Dermis microvascular lymphatic vessel endothelial cell (primary cell): Measurements from ENCODE around the gene ACAP1. TPM values are rescaled to one million over a fixed set of nuclear protein-coding genes. Genes with fewer than 3 reads are reported as not detected.

Experiments
- DNase-seq, 2 donors: peaks; one replicate each; pipeline versions ENCODE4 v3.0.0 to v3.0.0-alpha.2; 2010; ENCODE audit warnings: low read depth in 2 of 2
- total RNA-seq: library from RNA; depleted of rRNA; stranded (reverse); fragments of >200 nt; gene quantifications from 2 replicates; pipeline ENCODE4 v1.2.1, GENCODE V29; 2014

ACAP1 gene
- total RNA-seq, 1 donor from 2014 or later: 0.26 TPM

DNA sequence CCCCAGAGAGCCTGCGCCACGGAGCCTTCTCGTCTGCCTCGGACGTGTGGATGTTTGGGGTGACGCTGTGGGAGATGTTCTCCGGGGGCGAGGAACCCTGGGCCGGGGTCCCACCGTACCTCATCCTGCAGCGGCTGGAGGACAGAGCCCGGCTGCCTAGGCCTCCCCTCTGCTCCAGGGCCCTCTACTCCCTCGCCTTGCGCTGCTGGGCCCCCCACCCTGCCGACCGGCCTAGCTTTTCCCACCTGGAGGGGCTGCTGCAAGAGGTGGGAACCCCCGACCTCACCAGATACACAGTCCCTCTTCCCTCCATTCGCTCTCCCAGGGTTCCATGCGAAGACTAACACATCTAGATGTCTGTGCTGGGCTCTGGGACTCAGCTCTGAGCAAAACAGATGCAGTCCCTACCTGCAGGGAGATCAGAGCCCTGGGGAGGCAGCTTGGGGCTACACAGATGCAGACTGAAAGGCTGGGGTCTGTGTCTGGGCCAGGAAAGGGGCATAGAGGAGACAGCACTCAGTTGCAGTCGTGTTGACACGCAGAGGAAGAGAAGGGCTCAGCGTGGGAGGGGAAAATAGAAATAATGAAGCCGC lies 48.3 kb downstream of the ACAP1 start:
- DNase-seq: no peak

GRCh38 chr17:7388856-7389255 lies 52.5 kb downstream of the ACAP1 start:
- no peak for DNase-seq

DNA sequence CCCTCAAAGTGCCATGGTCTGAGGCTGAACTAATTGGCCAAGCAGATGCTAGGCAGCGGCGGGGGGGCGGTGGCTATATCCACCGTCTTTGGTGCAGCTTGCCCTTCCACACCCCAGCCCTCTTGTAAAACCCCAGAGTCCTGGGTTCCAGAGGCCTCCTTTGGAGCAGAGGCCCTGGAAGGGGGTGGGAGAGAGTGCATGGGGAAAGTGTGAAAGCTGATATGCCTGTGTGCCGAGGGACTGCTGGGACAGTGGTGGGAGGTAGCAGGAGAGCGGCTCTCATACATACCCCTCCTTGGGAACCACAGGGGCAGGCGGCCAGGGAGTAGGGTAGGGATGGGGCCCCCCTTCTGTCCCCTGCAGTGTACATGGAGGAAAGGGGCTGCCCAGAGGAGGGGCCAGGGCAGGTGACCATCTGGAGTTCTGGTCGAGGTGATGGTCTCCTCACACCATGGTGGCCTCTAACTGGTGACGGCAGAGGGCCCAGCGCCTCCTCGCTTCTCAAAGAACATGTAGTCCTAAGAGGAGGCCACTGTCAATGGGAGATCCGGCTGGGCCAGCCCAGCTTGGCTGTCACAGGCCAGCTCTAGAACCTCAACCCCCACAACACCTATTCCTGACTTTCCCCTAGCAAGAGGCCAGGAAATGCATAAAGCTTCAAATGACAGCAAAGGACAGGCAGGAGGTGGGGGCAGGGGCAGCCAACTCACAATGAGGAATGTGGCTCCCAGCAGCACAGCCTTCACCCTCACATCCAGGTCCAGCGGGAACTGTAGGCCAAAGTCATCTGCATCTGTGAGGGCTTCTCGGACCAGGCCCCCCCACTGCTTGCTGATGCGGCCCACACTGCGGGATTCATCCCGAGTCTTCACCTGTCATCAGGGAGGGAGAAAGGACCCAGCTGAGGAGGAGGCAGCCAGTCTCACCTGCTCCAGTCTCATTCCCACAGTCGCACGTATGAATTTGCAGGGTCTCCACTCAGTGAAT lies 53.9 kb downstream of the ACAP1 start:
- DNase-seq: no peak

- peak; percentile 40 to 43 for DNase-seq
Observed at GRCh38 chr17:7391307-7391706, 55.0 kb downstream of the ACAP1 start.

GRCh38 chr17:7392696-7393612 lies 56.6 kb downstream of the ACAP1 start:
- no peak for DNase-seq

DNA sequence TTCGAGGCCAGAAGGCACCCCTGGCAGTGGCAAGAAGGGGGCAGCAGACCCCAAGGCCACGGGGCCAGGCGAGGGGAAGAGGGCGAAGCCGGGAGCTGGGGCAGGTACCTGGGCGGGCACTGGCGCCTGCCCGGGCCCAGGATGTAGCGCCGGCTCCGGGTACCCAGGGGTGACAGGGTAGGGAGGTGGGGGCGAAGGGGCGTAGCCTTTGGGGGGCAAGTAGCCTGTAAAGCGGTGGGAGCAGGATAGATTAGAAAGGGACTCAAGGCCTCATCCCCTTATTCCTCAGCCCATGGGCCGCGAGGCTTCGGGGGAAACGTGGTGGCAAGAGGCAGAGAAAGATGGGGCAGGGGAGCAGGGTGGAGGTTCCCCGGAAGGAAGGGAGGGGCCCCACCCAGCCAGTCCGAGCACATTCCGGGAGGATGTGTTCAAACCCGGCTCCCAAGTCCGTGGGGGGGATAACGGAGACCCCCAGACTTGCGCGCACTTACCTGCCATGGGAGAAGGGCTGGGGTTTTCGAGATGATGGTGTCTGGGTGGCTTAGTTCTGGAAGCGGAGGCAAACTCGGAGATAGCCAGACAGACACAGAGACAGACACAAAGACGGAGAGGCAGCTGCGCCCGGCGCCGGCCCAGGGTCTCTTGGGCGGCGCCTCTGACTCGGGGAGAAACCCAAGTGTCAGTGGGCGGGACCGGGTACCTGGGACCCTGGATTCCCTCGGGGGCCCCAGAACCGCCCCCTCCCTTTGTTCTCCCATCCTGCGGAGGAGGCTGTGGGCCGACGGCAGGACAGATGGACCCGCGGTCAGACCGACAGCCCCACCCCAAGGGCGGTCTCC lies 57.5 kb downstream of the ACAP1 start:
- DNase-seq: no peak

- peak; percentile 48 to 88 for DNase-seq
Observed at GRCh38 chr17:7394452-7395191, 58.3 kb downstream of the ACAP1 start, which contains the start of gene PLSCR3. Gene PLSCR3 (minus strand): TSS chr17:7394525. CDS start chr17:7394110, 415 bp downstream.

DNA sequence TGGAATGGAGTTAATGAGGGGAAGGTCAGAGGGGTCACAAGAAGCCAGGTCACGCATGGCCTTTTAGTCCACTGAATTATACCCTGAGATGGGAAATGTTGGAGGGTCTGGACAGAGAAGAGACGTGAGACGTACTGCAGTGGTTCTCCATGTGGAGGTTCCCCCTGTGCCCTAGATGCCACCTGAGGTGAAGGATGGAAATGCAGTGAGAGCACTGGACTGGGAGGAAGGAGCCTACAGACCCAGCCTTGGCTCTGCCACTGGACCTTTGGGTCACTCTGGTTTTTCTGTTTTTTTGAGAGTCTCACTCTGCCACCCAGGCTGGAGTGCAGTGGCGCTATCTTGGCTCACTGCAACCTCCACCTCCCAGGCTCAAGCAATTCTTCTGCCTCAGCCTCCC lies 59.8 kb downstream of the ACAP1 start:
- DNase-seq: no peak

GRCh38 chr17:7398612-7399011 lies 62.3 kb downstream of the ACAP1 start:
- DNase-seq: no peak

Other genes with a start within 250 kb of the ACAP1 start
- under 0.01 TPM in 1 of 2 replicates, not detected in the other for gene ASGR2, start 221.7 kb upstream of the ACAP1 start, total RNA-seq
- gene ASGR1, start 157.2 kb upstream of the ACAP1 start, total RNA-seq: 14.8 and 26.2 TPM in 2 replicates
- gene DLG4, start 116.7 kb upstream of the ACAP1 start, total RNA-seq: 5.3 and 11.4 TPM in 2 replicates
- 219 and 341 TPM in 2 replicates for gene ACADVL, start 116.6 kb upstream of the ACAP1 start, total RNA-seq
- gene DVL2, start 102.0 kb upstream of the ACAP1 start, total RNA-seq: 28.6 and 37.0 TPM in 2 replicates
- 29.7 and 45.6 TPM in 2 replicates for gene PHF23, start 97.1 kb upstream of the ACAP1 start, total RNA-seq
- 92.6 and 197 TPM in 2 replicates for gene GABARAP, start 94.1 kb upstream of the ACAP1 start, total RNA-seq
- 25.9 and 35.5 TPM in 2 replicates for gene CTDNEP1, start 84.8 kb upstream of the ACAP1 start, total RNA-seq
- gene ELP5, start 84.3 kb upstream of the ACAP1 start, total RNA-seq: 31.8 and 34.6 TPM in 2 replicates
- 1.0 and 2.7 TPM in 2 replicates for gene CLDN7, start 74.1 kb upstream of the ACAP1 start, total RNA-seq
- 0.76 and 0.90 TPM in 2 replicates for gene SLC2A4, start 54.8 kb upstream of the ACAP1 start, total RNA-seq
- gene YBX2, start 41.9 kb upstream of the ACAP1 start, total RNA-seq: 0.25 and 0.26 TPM in 2 replicates
- 540 and 622 TPM in 2 replicates for gene EIF5A, start 28.9 kb upstream of the ACAP1 start, total RNA-seq
- 19.1 and 28.3 TPM in 2 replicates for gene GPS2, start 21.2 kb upstream of the ACAP1 start, total RNA-seq
- 9.1 and 15.0 TPM in 2 replicates for gene NEURL4, start 7.2 kb upstream of the ACAP1 start, total RNA-seq
- 2.3 and 3.4 TPM in 2 replicates for gene KCTD11, start 15.6 kb downstream of the ACAP1 start, total RNA-seq
- gene TMEM95, start 18.6 kb downstream of the ACAP1 start, total RNA-seq: not detected in 2 replicates
- 2.1 and 2.3 TPM in 2 replicates for gene TNK1, start 44.6 kb downstream of the ACAP1 start, total RNA-seq
- 13.5 and 34.0 TPM in 2 replicates for gene PLSCR3, start 58.0 kb downstream of the ACAP1 start, total RNA-seq
- gene TMEM256, start 67.6 kb downstream of the ACAP1 start, total RNA-seq: 127 and 212 TPM in 2 replicates
- gene NLGN2, start 71.3 kb downstream of the ACAP1 start, total RNA-seq: 1.4 and 3.0 TPM in 2 replicates
- not detected in 2 replicates for gene SPEM1, start 83.8 kb downstream of the ACAP1 start, total RNA-seq
- not detected in 2 replicates for gene SPEM2, start 89.1 kb downstream of the ACAP1 start, total RNA-seq
- gene SPEM3, start 92.3 kb downstream of the ACAP1 start, total RNA-seq: not detected in 2 replicates
- 6.8 and 10.1 TPM in 2 replicates for gene TMEM102, start 98.9 kb downstream of the ACAP1 start, total RNA-seq
- 0.13 and 0.38 TPM in 2 replicates for gene FGF11, start 103.0 kb downstream of the ACAP1 start, total RNA-seq
- gene CHRNB1, start 108.5 kb downstream of the ACAP1 start, total RNA-seq: 7.2 and 10.0 TPM in 2 replicates
- gene ZBTB4, start 143.1 kb downstream of the ACAP1 start, total RNA-seq: 6.7 and 11.3 TPM in 2 replicates
- gene SLC35G6, start 144.9 kb downstream of the ACAP1 start, total RNA-seq: not detected in 2 replicates
- 56.5 and 87.0 TPM in 2 replicates for gene POLR2A, start 147.8 kb downstream of the ACAP1 start, total RNA-seq
- gene TNFSF12, start 212.5 kb downstream of the ACAP1 start, total RNA-seq: 4.7 and 9.4 TPM in 2 replicates
- 0.25 and 0.26 TPM in 2 replicates for gene TNFSF13, start 222.2 kb downstream of the ACAP1 start, total RNA-seq
- 61.2 and 74.1 TPM in 2 replicates for gene SENP3, start 225.4 kb downstream of the ACAP1 start, total RNA-seq
- 0.77 and 1.5 TPM in 2 replicates for gene CD68, start 243.1 kb downstream of the ACAP1 start, total RNA-seq
- 70.0 and 98.1 TPM in 2 replicates for gene MPDU1, start 247.3 kb downstream of the ACAP1 start, total RNA-seq